HL-60/S4 (cell line): ENCODE results near the gene CERS6.
"Not testable (repeated sequence)": the region's sequence is repeated elsewhere in the genome, so short reads cannot be mapped to it uniquely, and the experiment has no call there.

Experiments
- in situ Hi-C: fragments of 300-500 bp; cut with MboI; formaldehyde crosslinking; loops from 2 replicates; pipeline ENCODE4 v1.14.3; 2022; ENCODE audit warnings: low sequenced_read_pairs

CERS6 gene

DNA sequence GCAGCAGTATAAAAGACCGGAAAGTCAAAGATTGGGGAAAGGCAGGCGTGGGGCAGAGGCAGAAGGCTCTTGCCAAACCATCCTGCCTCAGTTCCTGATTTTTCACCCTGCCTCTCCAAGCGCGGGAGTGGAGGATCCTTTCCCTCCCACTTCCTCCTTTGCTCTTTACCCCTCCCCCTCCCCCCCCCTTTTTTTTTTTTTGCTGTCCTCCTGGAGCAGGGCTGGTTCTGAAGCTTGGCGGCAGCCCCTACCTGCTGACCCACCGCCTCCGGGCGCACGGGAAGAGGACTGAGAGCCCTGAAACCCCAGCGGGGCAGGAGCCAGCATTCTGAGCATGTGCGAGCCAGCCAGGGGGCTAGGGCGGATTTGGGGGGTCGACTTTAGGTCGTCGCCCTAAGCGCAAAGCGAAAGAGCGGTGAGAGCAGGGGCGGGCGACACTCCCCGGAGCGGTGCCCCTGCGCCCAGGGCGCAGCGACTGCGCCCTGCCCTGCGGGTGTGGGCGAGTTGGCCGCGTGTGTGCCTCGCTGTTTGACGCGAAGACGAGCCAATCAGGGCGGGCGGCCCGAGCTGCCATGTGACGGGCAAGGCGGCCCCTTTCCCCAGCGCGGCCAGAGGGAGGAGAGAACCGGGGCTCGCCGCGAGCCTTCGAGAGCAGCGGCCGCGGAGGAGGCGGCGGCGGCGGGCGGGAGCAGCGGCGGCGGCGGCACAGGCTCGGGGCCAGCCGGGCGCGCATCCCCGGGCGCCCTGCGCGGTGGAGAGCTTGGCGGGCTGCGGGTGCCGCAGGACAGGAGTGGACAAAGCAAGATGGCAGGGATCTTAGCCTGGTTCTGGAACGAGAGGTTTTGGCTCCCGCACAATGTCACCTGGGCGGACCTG is at the start of gene CERS6:
TSS of gene CERS6 (plus strand) at position 628 of the 876 bp plus-strand sequence. CDS start at position 805, 177 bp downstream.
- in situ Hi-C loops, result no loop called here

- in situ Hi-C loops, result not testable (repeated sequence)
These were observed 43.8 kb upstream of the CERS6 start for GRCh38 chr2:168412301-168412700.

- in situ Hi-C loops, result not testable (repeated sequence)
These were observed 43.0 kb upstream of the CERS6 start for GRCh38 chr2:168413101-168413500.

DNA sequence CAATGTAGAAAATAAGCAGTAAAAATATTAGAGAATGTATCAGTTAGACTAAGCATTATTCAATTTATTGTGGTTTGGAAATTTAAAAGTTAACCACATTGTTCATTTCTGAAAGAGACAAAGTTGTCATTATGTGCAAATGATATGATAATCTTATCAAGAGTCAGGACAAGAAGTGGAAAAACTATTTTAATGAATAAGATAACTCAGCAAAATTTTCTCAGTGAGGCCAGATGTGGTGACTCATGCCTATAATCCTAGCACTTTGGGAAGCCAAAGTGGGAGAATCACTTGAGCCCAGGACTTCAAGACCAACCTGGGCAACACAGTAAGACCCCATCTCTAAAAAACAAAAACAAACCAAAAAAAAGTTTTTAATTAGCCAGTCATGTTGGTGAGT is 39.5 kb upstream of the CERS6 start:
- in situ Hi-C loops, result no loop called here

DNA sequence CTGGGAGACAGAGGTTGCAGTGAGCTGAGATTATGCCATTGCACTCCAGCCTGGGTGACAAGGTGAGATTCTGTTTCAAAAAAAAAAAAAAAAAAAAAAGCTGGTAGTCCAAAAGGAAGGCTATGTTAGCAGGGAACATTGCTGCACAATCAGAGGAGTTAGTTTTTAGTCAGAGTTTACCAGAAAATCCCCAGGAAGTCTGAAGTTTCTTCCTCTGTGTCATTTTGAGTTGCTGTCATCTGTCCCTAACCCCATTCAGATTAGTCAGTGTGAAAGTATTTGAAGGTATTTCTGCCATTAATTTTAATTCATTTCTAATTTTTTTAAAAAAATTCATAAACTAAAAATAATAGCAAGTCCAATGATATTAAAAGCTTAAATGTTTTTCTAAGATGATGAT is 33.5 kb upstream of the CERS6 start:
- in situ Hi-C loops, result no loop called here

DNA sequence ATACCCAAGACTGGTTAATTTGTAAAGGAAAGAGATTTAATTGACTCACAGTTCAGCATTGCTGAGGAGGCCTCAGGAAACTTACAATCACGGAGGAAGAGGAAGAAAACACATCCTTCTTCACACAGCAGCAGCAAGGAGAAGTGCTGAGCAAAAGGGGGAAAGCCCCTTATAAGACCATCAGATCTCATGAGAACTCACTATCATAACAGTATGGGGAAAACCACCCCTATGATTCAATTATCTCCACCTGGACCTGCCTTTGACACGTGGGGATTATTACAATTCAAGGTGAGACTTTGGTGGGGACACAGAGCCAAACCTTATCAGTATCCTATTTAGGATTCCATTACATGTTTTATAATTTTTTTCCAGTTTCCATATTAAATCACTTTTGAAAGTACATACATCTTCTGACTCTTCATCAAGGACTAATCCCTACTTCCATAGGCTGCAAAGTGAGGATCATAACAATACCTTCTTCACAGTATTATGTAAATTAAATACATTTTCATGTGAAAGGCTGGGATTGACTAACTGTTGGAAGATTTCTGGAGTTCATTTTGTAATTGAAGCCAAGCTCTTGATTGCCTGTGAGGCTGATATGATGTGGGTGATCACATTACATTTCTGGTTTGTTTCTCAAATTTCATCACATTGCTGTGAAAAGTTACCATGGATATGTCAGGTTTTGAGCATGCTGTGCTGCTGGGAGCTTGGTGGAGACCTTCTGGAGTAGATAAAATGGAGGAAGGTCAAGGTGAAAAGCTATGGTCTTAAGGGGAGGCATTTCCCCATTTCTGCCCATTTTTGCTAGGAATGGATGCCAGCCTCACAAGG is 31.7 kb upstream of the CERS6 start:
- in situ Hi-C loops, result no loop called here

GRCh38 chr2:168424971-168425370 is 31.1 kb upstream of the CERS6 start:
- in situ Hi-C loops, result no loop called here

DNA sequence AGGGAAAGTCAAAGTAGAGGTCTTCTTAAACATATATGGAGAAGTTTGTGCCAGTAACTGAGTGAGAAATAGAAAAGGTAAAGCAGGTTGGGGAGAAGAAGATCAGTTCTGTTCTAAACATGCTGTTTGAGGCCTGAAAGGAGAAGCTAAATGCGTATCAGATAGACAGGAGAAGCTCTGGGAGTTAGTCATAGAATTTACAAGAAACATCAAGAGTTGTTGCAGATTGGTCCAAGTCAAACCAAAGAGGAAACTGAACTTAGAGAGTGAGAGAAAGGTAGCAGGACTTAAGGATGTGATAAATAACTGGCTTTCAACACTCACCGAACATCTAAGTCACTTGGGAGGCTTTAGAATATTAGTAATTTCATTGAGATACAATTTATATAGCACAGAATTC is 29.2 kb upstream of the CERS6 start:
- in situ Hi-C loops, result no loop called here

DNA sequence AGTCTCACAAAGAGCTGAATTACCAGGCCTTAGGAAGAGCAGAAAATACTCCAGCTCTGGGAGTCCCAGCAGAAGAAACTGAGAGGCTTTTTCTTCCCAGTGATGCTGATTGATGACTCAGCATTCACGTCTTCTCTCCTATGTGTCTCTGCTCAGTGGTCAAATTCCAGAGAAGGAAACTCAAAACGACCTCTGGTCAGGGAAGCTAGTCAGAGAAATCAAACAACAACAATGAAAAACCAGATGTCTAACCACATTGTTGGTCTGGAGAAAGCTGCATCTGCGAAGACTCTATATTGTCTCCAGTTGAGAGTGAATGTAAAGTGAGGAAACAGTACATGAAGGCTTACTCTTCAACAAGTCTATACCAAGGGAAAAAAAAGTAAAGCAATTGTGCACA is 28.6 kb upstream of the CERS6 start:
- in situ Hi-C loops, result no loop called here

- in situ Hi-C loops, result no loop called here
These were observed 27.6 kb upstream of the CERS6 start for GRCh38 chr2:168428431-168428830.

DNA sequence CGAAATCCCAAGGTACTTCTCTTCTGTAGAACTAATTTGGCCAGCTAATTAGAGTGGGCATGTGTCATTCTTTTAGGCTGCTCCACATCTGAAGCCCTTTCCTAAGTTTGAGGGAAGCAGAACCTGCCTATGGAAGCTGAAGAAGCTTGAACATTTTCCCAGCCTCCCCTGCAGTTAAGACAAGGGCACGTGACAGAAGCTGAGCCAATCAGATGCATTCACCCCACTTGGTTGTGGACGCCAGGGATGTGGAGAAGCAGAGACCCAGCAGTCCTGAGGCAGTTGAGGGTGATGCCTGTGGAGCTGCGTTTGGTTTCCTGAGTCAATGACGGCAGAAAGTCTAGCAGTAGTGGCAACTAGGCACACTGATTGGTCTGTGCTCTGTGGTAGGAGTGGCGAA is 26.1 kb upstream of the CERS6 start:
- in situ Hi-C loops, result no loop called here

GRCh38 chr2:168430431-168430830 is 25.6 kb upstream of the CERS6 start:
- in situ Hi-C loops, result no loop called here

- in situ Hi-C loops, result no loop called here
These were observed 24.6 kb upstream of the CERS6 start for GRCh38 chr2:168431301-168432024.

- in situ Hi-C loops, result no loop called here
These were observed 24.0 kb upstream of the CERS6 start for GRCh38 chr2:168432100-168432499.

DNA sequence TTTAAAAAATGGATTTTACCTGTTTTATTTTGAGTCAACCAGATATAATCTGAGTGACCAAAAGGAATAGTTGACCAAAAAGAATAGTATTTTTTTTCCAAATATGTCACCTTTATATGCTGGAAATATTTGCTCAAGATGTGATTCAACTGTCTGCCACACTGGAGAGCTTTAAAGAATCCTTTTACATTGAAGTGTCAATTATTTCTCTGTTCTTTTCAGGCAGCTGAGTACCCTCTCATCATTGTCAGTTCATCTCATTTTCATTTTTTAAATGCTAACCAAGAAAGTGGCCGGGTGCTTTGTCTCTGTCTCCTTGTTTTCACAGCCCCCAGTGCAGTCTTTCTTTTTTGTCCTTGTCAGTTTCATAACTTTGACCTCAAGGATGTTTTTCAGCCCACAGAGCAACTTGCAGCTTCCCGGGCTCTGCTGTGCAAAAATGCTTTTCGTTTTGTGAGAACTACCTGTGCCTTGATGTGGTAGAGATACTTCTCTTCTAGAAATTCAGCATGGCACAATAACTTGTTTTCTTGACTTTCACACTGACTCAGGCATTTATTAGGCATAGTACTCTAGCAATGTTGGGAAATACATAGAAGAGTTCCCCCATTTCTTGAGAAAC is 23.4 kb upstream of the CERS6 start:
- in situ Hi-C loops, result no loop called here

DNA sequence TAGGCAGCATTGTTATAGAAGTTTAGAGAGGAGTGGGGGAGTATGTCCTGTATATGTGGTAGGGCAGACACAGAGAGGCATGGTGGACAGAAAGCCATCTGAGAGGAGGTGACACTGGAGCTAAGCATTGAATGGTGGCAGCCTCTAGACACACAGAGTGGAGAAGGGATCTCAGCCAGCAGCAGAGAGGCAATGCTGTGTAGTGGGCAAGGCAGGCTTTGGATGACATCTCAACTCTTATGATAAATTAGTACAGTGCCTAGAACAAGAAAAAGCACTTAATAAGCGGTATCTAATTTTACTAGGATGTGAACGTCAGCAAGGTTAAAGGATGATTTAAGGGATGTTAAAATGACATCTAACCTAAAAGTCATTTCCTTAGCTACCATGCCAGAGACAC is 22.5 kb upstream of the CERS6 start:
- in situ Hi-C loops, result no loop called here

- in situ Hi-C loops, result no loop called here
These were observed 21.9 kb upstream of the CERS6 start for GRCh38 chr2:168434146-168434545.

- in situ Hi-C loops, result no loop called here
These were observed 19.2 kb upstream of the CERS6 start for GRCh38 chr2:168436840-168437239.

- in situ Hi-C loops, result no loop called here
These were observed 17.5 kb upstream of the CERS6 start for GRCh38 chr2:168438553-168438952.

- in situ Hi-C loops, result no loop called here
These were observed 16.5 kb upstream of the CERS6 start for GRCh38 chr2:168439536-168439935.
